GM18951 (cell line): ENCODE results near the gene NR2F2.

Source experiments
- POLR2A ChIP-seq: IDR thresholded peaks from 4 replicates; pipeline ENCODE4 v1.6.1; 2011; ENCODE audit warnings: mild to moderate bottlenecking; ENCODE audit not compliant: insufficient read length, insufficient read depth; ENCODE audit errors: extremely low read depth
- in situ Hi-C: fragments of 300-500 bp; cut with MboI; formaldehyde crosslinking; loops from one replicate; pipeline ENCODE4 v1.12.0; 2022; ENCODE audit warnings: low sequenced_read_pairs, mixed read lengths, inconsistent platforms; ENCODE audit not compliant: unreplicated experiment

Gene NR2F2

DNA sequence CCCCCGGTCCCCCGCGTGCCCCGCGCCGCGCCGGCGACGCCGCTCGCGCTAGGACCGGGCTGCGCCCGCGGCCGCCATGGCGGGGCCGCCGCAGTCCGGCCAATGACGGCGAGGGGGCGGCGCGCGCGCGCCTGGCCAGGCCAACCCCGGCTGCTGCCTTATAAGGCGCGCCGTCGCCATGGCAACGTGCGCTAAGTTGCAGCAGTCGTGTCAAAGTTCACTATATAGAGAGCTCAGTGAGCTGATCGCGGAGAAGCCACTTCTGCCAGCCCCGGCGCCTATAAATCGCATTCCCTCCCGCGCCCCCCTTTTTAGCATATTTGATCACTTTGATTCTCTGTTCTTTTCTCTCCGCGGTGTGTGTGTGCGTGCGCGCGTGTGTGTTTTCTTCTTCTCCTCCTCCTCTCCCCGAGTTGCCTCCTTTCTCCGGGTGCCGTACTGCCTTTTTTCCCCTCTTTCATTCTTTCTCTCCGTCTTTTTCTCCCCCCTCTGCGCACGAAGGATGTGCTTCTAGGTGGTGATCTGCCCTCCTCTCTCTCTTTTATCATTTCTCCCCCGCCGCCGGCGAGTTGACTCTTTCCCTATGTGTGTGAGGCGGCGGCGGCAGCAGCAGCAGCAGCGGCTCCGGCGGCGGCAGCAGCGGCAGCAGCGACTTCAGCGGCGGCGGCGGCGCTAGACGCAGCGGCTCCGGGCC lies at the start of gene NR2F2:
Gene NR2F2, plus strand, starts transcription at position 251 of the 694 bp plus-strand sequence. CDS start 1,406 bp downstream, outside the sequence.
- TF ChIP-seq POLR2A = peak; percentile 41
- in situ Hi-C loops = loop anchor here (25.0 kb wide), 2 partner anchors 293 to 1068 kb away; no protein-coding TSS in a partner anchor

DNA sequence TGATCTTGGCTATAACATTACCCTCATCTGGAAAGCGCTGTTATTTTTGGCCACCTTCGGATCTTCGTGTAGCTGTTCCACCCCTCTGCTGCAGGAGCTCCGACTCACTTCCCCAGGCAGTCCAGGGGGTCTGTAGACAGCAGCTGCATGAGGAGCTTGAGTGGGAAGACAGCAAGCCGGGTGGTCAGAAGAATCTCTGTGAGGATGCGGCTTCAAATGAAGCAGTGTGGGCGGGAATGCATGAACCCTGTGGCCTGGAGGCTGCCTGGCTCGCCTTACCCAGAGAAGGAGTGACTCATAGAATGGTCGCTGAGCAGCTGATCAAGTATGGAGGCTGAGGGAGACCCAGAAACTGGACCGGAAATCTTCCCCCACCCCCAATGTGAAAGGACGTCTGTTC lies 45.2 kb upstream of the NR2F2 start:
- in situ Hi-C loops = no loop called here
- TF ChIP-seq POLR2A = no peak

DNA sequence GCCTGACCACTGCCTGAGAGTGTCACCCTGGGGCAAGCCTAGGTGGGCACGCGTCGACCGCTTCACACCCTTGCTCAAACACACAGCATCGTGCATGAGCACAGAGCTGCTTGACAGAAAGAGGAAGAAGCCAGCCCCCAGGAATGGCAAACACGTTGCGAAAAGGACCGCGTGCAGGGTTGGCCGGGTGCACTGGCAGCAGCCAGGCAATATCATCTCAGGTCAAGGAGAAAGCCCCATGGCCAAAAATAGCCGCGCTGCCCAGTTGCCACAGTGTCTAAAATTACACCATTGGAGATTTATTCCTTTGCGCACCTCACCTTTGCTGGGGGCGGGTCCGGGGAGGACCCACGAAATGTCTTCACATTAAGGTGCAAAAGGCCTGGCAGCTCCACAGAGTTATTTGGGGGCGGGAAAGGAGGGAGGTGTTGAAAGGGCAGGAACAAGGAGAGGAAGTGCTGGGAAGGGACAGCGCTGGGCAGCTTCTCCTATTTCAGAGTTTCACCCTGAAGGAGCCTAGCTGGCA lies 44.7 kb upstream of the NR2F2 start:
- no peak for TF ChIP-seq POLR2A
- in situ Hi-C loops = no loop called here

DNA sequence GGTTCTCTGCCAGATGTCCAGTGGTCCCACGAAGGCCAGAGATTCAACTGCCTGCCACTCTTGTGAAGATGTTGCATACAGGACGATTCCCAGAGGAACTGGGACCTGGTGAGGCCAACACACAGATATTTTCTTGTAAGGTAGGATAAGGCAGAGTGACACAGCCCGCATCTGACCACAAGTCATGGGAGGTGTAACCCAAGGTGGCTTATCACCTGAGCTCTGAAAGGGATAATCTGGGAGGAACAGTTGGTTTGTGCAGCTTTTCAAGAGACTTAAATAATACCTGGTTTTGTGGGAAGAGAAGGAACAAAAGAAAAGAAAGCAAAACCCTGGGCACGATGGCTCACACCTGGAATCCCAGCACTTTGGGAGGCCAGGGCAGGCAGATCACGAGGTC lies 39.8 kb upstream of the NR2F2 start:
- no peak for TF ChIP-seq POLR2A
- in situ Hi-C loops = no loop called here

DNA sequence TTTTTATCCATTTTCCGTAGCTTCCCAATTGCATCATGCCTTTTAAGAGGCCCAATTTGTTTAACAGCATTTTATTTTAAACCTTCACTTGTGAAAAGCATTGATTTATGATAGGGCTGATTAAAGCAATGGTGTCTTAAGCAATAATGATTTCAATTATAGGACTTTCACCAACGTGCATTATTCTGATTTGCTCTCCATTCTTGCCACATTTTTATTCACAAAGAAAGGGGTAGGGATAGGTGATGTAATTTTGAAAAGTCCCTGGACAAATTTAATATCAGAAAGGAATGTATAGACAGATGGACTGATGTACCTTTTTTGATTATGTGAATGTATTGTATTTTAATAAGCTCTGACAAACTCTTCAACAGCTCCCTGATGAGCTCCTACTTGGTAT lies 37.9 kb upstream of the NR2F2 start:
- no peak for TF ChIP-seq POLR2A
- in situ Hi-C loops = no loop called here

DNA sequence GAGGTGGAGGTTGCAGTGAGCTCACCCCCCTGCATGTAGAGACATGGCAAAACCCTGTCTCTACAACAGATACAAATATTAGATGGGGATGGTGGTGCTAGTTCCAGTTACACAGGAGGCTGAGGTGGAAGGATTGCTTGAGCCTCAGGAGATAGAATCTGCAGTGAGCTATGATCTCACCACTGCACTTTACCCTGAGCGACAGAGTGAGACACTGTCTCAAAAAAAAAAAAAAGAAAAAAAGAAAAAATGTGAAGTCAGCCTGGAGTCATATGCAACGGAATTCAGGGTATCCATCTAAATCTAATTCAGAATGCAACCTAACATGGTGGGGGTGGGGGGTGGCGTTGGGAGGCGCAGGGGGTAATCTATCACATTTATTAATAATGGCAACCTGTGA lies 37.1 kb upstream of the NR2F2 start:
- in situ Hi-C loops = no loop called here

DNA sequence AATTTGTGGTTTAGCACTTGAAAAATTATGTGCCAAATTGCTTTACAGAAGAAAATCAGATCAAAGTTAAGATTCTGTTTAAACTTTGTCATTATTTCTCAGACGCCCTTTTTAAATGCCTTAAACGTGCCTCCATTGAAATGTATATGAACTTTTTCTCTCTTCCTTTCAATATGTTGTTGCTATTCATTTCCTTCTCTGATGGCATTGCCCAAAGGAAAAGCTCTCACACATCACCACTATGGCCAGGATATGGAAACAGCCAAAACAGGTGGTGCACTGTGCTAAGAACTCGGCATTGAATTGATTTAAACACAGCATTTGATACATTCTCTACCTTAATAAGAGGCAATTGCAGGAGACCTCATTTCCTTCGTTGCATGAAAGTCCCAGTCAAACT lies 35.7 kb upstream of the NR2F2 start:
- in situ Hi-C loops = no loop called here
- TF ChIP-seq POLR2A = no peak

More for the DNA sequence above, 37.1 kb upstream of the NR2F2 start:
- TF ChIP-seq POLR2A = no peak

DNA sequence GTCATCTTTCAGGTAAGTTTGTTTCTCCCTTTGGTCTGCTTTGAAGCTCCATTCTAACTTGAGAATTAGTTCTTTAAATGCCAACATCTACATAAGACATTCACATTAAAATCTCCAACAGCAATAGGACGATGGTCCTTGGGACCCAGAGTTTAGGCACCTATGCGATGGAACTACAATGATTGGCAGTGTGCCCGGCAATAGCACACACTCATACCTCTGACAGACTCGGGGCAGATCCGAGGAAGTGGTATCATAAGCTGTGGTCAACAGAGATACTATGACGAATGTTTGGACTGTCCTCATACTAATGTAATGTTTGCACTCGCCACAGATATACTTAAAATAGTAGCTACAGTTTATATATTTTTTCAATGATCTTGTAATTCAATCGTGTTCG lies 34.2 kb upstream of the NR2F2 start:
- no peak for TF ChIP-seq POLR2A
- in situ Hi-C loops = no loop called here

DNA sequence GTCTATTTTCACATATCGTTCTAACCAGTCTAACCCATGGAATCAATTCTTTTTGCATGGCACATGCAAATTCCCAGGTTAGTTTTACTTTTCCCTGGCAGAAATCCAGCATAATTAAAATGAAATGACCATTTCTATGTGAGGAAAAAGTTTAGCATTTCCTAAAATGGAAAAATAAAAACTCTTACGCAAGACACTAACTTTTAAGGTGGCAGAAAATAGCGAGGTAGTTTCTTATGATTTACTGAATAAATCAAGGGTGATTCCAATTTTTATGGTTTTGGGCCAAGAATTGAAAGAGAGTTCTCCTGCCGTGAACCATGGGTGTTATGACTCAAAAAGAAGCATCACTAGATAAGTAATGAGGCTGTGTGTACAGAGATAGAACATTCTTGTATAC lies 32.7 kb upstream of the NR2F2 start:
- in situ Hi-C loops = no loop called here
- TF ChIP-seq POLR2A = no peak

DNA sequence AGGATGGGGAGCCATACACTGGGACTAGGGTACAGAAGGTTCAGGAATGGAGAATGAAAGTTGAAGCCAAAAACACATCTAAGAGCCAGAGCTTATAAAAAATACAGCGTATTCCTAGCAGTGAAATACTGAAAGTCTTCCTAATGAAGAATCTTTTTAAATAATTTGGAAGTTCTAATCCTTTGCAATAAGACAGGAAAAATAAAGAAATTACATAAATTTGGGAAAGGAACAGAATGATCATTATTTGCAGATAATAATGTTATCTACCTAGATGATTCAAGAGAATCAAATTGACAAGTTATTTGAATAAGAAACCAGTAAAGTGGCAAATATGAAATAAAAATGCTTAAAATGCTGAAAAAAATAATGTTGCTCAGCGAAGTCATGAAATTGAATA lies 32.3 kb upstream of the NR2F2 start:
- TF ChIP-seq POLR2A = no peak
- in situ Hi-C loops = no loop called here

DNA sequence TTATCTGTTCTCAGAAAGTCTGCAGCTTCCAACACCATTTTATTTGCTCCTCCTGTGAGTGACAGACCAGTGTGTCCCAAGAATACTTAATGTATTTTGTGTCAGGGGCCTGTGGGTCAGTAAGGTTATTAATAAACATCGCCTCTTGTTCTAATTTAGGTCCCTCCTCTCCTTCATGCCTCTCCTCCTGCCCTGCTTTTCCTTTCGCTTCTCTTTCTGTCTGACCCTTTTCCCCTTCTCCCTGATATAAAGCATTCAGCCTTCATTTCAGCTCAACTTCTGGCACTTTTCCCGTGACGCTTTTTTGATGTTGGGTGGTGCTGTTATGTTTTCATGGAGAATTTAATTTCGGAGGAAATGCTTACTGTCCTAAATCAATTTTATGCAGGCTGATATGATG lies 29.7 kb upstream of the NR2F2 start:
- in situ Hi-C loops = no loop called here
- no peak for TF ChIP-seq POLR2A

DNA sequence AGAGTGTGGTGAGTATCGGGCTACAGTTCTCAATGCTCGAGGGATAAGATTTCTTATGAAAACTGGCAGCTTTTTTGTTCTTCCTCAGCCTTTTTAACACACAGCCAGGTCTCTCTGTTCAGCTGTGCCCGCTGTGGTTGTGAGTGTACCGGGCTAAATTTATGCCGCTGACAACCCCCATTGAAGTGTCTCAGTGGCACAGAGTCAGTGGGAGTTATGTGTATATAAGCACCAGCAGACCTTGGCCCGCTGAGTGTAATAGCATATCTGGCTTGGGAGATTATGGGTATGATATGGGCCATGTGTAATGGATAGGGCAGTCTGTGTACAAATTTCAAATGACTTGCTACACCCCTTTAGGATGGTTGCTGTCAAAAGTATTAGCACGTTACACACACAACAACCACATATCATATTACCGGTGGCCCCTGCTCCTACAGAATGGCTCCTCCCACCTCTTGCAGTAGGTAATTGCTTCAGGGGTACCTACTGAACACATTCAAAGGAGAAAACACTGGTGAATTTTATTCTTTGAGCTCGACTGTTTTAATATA lies 26.9 kb upstream of the NR2F2 start:
- TF ChIP-seq POLR2A = no peak
- in situ Hi-C loops = no loop called here

DNA sequence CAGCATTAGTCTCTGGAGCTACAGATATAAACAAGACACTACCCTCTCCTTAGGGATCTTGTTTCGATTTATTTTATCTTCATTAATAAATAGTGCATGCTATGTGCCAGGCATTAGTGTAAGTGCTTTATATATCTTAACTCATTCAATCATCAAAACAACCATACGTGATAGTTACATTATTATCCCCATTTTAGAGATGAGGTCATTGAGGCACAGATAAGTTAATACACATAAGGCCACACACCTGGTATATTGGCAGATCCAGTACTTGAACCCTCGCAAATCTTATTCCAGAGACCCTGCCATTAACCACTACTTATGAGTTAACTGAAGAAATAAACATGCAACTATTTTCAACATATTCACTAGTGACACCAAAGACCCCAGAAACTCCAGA lies 25.7 kb upstream of the NR2F2 start:
- TF ChIP-seq POLR2A = no peak
- in situ Hi-C loops = no loop called here

DNA sequence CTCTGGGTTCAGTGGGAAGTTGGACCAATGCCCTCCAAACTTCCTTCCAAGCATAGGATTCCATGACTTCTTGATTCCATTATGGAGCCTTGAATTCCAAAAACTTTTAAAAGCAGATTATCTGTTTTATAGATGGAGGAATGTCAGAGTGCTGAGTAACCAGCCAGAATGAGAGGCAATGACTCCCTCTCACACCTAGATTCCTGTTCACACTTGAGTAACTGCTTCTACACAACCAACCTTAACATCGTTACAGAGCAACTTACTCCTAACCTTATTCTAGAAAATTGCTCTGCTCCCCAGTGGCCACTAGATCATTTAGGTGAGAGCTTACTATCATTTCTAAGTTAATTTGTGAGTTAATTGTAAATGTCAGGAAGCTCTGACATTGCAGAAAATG lies 24.2 kb upstream of the NR2F2 start:
- in situ Hi-C loops = no loop called here
- TF ChIP-seq POLR2A = no peak

DNA sequence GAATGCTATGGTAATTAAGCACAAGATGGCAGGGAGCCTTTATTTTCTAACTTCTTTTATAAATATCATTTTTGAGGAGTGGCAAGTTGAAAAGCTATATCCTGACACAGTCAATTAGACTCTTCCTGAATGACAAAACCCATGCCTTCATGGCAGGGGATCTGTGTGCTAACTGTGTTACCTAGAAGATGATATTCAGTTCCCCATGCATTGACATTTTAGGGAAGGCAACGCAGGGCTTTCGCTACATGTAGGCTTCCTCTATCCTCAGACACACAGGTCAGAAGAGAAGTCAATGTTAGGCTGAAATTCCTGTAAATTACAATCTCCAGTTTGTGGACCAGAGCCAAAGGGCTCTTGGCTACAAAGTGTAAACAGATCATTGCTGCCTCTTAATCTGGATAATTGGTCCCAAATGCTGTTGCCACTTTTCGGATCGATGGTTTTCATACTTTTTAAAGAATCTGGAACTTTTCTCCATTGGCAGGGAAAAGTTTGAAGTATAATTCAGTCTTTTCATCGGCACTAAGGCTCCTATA lies 22.6 kb upstream of the NR2F2 start:
- in situ Hi-C loops = no loop called here

More for the DNA sequence above, 22.6 kb upstream of the NR2F2 start:
- TF ChIP-seq POLR2A = no peak
